HCT116 (cell line): Measurements from ENCODE around the gene CAV1.
A peak's percentile ranks its signal among the peaks of the same experiment; 100 is the strongest.

Experiments used
- CEBPB ChIP-seq: IDR thresholded peaks from 2 replicates; pipeline ENCODE4 v1.6.1; 2012; ENCODE audit warnings: low read depth
- EZH2phosphoT487 ChIP-seq: fragments of 200-600 bp; IDR thresholded peaks from 2 replicates; pipeline ENCODE4 v1.6.1; 2018; ENCODE audit warnings: antibody characterized with exemption, borderline replicate concordance
- POLR2A ChIP-seq: IDR thresholded peaks from 2 replicates; pipeline ENCODE4 v1.7.0; 2011; ENCODE audit warnings: borderline replicate concordance; ENCODE audit not compliant: insufficient read depth, insufficient read length; ENCODE audit errors: extremely low read depth
- POLR2AphosphoS5 ChIP-seq: IDR thresholded peaks from 2 replicates; pipeline ENCODE4 v1.6.1; 2011; ENCODE audit warnings: mild to moderate bottlenecking, low read depth, low read length, moderate library complexity
- ZFX ChIP-seq: fragments of 450-650 bp; IDR thresholded peaks from 2 replicates; pipeline ENCODE4 v1.6.1; 2017
- TF ChIP-seq, protein P1 (sequence below), 3 experiments: fragments of 200-600 bp in 1 of 3; sonication (generic) in 1 of 3; IDR thresholded peaks in 2 of 3; conservative IDR thresholded peaks in 1 of 3; 2 replicates each; pipeline ENCODE4 v1.5.1; 2012 to 2017; ENCODE audit warnings: low read depth in 2 of 3, low read length in 2 of 3, antibody characterized with exemption in 1 of 3, borderline replicate concordance in 1 of 3, control low read depth in 1 of 3, mild to moderate bottlenecking in 1 of 3, mixed read lengths in 1 of 3, mixed run types in 1 of 3, moderate library complexity in 1 of 3; ENCODE audit not compliant: insufficient read depth in 1 of 3
- TF ChIP-seq, protein P2 (sequence below): IDR thresholded peaks from 2 replicates; pipeline ENCODE4 v1.6.1; 2012
- TF ChIP-seq, protein P3 (sequence below): IDR thresholded peaks from 2 replicates; pipeline ENCODE4 v1.6.1; 2011; ENCODE audit warnings: mild to moderate bottlenecking, low read length, moderate library complexity; ENCODE audit not compliant: insufficient replicate concordance; ENCODE audit errors: extremely low read depth

DNA sequence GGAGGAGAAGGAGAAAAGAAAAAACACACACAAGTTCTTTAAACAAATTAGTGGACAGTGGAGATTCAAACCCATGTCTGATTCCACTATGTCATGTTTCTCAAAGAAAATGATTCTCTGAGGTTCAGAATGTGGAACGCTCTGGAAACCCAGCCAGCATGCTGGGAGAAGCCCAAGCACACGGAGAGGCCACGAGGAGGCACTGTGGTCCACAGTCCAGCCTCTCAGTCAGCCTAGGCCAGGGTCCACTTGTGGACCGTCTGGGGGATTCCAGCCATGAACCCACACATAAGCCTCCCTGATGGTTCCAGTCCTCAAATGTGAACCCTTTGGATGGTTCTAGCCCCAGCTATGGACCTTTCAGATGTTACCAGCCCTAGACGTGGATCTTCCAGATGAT lies 73.4 kb downstream of the CAV1 start:
- no peak for TF ChIP-seq POLR2A
- TF ChIP-seq, protein P1, sequence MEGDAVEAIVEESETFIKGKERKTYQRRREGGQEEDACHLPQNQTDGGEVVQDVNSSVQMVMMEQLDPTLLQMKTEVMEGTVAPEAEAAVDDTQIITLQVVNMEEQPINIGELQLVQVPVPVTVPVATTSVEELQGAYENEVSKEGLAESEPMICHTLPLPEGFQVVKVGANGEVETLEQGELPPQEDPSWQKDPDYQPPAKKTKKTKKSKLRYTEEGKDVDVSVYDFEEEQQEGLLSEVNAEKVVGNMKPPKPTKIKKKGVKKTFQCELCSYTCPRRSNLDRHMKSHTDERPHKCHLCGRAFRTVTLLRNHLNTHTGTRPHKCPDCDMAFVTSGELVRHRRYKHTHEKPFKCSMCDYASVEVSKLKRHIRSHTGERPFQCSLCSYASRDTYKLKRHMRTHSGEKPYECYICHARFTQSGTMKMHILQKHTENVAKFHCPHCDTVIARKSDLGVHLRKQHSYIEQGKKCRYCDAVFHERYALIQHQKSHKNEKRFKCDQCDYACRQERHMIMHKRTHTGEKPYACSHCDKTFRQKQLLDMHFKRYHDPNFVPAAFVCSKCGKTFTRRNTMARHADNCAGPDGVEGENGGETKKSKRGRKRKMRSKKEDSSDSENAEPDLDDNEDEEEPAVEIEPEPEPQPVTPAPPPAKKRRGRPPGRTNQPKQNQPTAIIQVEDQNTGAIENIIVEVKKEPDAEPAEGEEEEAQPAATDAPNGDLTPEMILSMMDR (IDR thresholded peaks at IDR 0.05 in 2 of 3, conservative IDR thresholded peaks at IDR 0.05 in 1 of 3; ENCODE audit: borderline replicate concordance in 1 of 3, insufficient read depth in 1 of 3, low read depth in 2 of 3, low read length in 2 of 3), result peak in 1 of 3 experiments; percentile 16; a peak in 2 of 6 replicates
- TF ChIP-seq ZFX, result no peak
- TF ChIP-seq, protein P2, sequence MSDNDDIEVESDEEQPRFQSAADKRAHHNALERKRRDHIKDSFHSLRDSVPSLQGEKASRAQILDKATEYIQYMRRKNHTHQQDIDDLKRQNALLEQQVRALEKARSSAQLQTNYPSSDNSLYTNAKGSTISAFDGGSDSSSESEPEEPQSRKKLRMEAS, result no peak
- no peak for TF ChIP-seq EZH2phosphoT487
- no peak for TF ChIP-seq POLR2AphosphoS5
- TF ChIP-seq CEBPB, result no peak
- TF ChIP-seq, protein P3, sequence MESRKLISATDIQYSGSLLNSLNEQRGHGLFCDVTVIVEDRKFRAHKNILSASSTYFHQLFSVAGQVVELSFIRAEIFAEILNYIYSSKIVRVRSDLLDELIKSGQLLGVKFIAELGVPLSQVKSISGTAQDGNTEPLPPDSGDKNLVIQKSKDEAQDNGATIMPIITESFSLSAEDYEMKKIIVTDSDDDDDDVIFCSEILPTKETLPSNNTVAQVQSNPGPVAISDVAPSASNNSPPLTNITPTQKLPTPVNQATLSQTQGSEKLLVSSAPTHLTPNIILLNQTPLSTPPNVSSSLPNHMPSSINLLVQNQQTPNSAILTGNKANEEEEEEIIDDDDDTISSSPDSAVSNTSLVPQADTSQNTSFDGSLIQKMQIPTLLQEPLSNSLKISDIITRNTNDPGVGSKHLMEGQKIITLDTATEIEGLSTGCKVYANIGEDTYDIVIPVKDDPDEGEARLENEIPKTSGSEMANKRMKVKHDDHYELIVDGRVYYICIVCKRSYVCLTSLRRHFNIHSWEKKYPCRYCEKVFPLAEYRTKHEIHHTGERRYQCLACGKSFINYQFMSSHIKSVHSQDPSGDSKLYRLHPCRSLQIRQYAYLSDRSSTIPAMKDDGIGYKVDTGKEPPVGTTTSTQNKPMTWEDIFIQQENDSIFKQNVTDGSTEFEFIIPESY, result no peak
